WTC11 (cell line): ENCODE measurements around the gene SORCS2.

ENCODE experiments used
- ELF4 ChIP-seq: sonication (generic); formaldehyde crosslinking; IDR thresholded peaks from 2 replicates; pipeline ENCODE4 v1.8.1; 2022; ENCODE audit warnings: low read depth, mild to moderate bottlenecking, moderate library complexity, missing genetic modification reagents
- SOX15 ChIP-seq: fragments of 250-450 bp; sonication (Bioruptor Pico); IDR thresholded peaks from 2 replicates; pipeline ENCODE4 v1.9.0; 2021; ENCODE audit warnings: mild to moderate bottlenecking
- ZBTB21 ChIP-seq: sonication (generic); formaldehyde crosslinking; IDR thresholded peaks from 2 replicates; pipeline ENCODE4 v1.8.1; 2023; ENCODE audit warnings: mild to moderate bottlenecking, missing genetic modification reagents, borderline replicate concordance
- ZNF416 ChIP-seq: fragments of 250-450 bp; sonication (Bioruptor Pico); IDR thresholded peaks from 2 replicates; pipeline ENCODE4 v1.9.0; 2021; ENCODE audit warnings: mild to moderate bottlenecking, inconsistent platforms
- TF ChIP-seq, protein P1 (sequence below): sonication (generic); formaldehyde crosslinking; IDR thresholded peaks from 2 replicates; pipeline ENCODE4 v1.8.1; 2023; ENCODE audit warnings: mild to moderate bottlenecking, missing genetic modification reagents
- TF ChIP-seq, protein P2 (sequence below): sonication (generic); formaldehyde crosslinking; IDR thresholded peaks from 2 replicates; pipeline ENCODE4 v1.8.1; 2023; ENCODE audit warnings: mild to moderate bottlenecking, moderate library complexity, missing genetic modification reagents
- TF ChIP-seq, protein P3 (sequence below): fragments of 200-600 bp; IDR thresholded peaks from 2 replicates; pipeline ENCODE4 v1.8.0; 2022; ENCODE audit warnings: antibody characterized with exemption
- TF ChIP-seq, protein P4 (sequence below): sonication (generic); formaldehyde crosslinking; IDR thresholded peaks from 2 replicates; pipeline ENCODE4 v1.8.0; 2022; ENCODE audit warnings: mild to moderate bottlenecking, missing genetic modification reagents

DNA sequence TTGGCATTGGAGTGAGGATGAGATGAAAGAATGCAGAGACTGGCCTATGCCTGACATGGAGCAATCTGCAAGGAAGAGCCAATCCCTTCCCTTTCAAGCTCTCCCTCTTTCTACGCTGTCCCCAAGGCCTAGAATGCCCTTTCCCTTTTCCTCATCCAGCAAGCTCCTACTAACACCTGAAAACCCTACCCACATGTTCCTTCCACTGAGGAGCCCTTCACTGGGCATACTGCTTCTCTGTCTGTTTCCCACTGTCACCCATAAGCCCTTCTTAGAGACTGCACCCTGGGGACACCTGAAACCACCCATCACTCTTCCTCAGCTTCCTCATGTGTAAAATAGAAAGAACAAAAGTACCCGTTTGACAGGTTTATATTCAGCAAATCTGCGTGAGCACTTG is 492.0 kb downstream of the SORCS2 start:
- TF ChIP-seq, protein P1, sequence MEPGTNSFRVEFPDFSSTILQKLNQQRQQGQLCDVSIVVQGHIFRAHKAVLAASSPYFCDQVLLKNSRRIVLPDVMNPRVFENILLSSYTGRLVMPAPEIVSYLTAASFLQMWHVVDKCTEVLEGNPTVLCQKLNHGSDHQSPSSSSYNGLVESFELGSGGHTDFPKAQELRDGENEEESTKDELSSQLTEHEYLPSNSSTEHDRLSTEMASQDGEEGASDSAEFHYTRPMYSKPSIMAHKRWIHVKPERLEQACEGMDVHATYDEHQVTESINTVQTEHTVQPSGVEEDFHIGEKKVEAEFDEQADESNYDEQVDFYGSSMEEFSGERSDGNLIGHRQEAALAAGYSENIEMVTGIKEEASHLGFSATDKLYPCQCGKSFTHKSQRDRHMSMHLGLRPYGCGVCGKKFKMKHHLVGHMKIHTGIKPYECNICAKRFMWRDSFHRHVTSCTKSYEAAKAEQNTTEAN: no peak
- TF ChIP-seq, protein P2, sequence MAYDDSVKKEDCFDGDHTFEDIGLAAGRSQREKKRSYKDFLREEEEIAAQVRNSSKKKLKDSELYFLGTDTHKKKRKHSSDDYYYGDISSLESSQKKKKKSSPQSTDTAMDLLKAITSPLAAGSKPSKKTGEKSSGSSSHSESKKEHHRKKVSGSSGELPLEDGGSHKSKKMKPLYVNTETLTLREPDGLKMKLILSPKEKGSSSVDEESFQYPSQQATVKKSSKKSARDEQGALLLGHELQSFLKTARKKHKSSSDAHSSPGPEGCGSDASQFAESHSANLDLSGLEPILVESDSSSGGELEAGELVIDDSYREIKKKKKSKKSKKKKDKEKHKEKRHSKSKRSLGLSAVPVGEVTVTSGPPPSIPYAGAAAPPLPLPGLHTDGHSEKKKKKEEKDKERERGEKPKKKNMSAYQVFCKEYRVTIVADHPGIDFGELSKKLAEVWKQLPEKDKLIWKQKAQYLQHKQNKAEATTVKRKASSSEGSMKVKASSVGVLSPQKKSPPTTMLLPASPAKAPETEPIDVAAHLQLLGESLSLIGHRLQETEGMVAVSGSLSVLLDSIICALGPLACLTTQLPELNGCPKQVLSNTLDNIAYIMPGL: no peak
- TF ChIP-seq, protein P3, sequence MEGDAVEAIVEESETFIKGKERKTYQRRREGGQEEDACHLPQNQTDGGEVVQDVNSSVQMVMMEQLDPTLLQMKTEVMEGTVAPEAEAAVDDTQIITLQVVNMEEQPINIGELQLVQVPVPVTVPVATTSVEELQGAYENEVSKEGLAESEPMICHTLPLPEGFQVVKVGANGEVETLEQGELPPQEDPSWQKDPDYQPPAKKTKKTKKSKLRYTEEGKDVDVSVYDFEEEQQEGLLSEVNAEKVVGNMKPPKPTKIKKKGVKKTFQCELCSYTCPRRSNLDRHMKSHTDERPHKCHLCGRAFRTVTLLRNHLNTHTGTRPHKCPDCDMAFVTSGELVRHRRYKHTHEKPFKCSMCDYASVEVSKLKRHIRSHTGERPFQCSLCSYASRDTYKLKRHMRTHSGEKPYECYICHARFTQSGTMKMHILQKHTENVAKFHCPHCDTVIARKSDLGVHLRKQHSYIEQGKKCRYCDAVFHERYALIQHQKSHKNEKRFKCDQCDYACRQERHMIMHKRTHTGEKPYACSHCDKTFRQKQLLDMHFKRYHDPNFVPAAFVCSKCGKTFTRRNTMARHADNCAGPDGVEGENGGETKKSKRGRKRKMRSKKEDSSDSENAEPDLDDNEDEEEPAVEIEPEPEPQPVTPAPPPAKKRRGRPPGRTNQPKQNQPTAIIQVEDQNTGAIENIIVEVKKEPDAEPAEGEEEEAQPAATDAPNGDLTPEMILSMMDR: no peak
- TF ChIP-seq ZBTB21 (CRISPR knock-in tag) (no peak), ELF4 (no peak), SOX15 (CRISPR knock-in tag) (no peak), ZNF416 (CRISPR knock-in tag) (no peak)
- TF ChIP-seq, protein P4, sequence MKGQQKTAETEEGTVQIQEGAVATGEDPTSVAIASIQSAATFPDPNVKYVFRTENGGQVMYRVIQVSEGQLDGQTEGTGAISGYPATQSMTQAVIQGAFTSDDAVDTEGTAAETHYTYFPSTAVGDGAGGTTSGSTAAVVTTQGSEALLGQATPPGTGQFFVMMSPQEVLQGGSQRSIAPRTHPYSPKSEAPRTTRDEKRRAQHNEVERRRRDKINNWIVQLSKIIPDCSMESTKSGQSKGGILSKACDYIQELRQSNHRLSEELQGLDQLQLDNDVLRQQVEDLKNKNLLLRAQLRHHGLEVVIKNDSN (CRISPR knock-in tag): no peak
